ENCODE data around the gene CTNNA2.

DNA sequence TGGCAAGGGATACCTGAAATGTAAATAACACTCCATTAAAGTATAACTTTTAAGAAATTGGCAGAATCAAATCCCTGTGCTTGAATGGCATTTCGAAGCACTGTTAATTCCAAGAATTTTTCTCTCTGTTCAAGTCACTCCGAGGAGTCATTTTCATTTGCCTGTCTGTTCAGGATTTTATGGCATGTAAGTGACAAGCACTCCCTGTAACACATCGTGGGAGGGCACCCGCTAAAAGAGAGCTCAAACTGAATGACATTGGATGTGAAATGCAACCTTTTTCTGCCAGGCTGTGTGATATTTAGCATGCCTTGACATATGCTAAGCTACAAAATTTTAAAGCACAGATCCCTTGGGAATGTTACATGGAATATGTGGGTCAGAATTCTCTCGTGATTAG, 452.1 kb downstream of the CTNNA2 start:
- no peak for TF ChIP-seq POLR2AphosphoS5 (IDR thresholded peaks at IDR 0.05; ENCODE audit: low read depth, low read length)
- TF ChIP-seq, protein P1, sequence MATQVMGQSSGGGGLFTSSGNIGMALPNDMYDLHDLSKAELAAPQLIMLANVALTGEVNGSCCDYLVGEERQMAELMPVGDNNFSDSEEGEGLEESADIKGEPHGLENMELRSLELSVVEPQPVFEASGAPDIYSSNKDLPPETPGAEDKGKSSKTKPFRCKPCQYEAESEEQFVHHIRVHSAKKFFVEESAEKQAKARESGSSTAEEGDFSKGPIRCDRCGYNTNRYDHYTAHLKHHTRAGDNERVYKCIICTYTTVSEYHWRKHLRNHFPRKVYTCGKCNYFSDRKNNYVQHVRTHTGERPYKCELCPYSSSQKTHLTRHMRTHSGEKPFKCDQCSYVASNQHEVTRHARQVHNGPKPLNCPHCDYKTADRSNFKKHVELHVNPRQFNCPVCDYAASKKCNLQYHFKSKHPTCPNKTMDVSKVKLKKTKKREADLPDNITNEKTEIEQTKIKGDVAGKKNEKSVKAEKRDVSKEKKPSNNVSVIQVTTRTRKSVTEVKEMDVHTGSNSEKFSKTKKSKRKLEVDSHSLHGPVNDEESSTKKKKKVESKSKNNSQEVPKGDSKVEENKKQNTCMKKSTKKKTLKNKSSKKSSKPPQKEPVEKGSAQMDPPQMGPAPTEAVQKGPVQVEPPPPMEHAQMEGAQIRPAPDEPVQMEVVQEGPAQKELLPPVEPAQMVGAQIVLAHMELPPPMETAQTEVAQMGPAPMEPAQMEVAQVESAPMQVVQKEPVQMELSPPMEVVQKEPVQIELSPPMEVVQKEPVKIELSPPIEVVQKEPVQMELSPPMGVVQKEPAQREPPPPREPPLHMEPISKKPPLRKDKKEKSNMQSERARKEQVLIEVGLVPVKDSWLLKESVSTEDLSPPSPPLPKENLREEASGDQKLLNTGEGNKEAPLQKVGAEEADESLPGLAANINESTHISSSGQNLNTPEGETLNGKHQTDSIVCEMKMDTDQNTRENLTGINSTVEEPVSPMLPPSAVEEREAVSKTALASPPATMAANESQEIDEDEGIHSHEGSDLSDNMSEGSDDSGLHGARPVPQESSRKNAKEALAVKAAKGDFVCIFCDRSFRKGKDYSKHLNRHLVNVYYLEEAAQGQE (IDR thresholded peaks at IDR 0.05; ENCODE audit: insufficient read depth in 1 of 2, low read depth in 2 of 2, low read length in 2 of 2), result no peak
- TF ChIP-seq TAF1 (IDR thresholded peaks at IDR 0.05; ENCODE audit: borderline replicate concordance, insufficient read depth, low read length), result no peak
